ENCODE measurements around the gene PDE9A.

DNA sequence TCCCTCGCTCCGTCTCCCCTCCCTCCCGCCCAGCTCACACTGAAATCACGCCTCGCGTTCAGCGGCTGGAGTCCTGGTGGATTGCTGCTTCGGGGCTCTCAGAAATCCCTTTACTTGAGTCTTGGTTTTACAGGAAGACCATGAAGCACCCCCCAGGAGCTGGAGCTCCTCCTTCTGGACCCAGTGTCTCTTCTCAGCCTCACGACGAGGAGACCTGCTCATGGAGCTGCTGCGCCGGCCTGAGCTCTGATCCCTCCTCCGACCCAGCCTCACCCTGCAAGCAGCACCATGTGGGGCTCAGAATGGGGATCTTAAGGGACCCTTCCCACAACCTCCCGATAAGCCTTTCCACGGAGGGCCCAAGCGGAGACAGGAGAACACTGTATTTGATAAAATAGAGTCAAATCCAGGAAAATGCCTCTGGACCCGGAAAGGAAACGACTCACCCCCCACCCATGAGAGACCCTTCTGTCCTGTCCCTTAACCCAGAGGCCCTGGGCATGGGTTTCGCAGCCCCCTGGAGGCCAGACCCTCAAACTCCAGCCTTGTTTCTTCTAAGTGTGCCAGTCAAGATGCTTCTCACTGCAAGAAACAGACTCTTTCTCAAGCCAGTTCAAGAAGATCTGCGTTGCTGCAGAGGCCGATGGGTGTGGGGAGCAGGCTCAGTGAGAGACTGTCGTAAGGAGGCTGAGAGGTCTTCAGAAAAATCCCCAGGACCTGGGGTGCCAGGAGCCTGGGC, 26.1 kb downstream of the PDE9A start:
- TF ChIP-seq CTCF (IDR thresholded peaks at IDR 0.05) (no peak), CEBPB (IDR thresholded peaks at IDR 0.05) (no peak), POLR2A (IDR thresholded peaks at IDR 0.05; ENCODE audit: low read length) (no peak)

All from A549 (cell line).